HG02759 (cell line): ENCODE data around the gene STK32A.
"Not testable (repeated sequence)": the region's sequence is repeated elsewhere in the genome, so short reads cannot be mapped to it uniquely, and the experiment has no call there.

Source experiments
- ATAC-seq: cut with Tn5 transposase; IDR thresholded peaks from one replicate; pipeline ENCODE4 v1.9.1; 2021; ENCODE audit warnings: mild to moderate bottlenecking, moderate library complexity; ENCODE audit not compliant: unreplicated experiment

Gene STK32A

GRCh38 chr5:147234825-147235635, at the start of gene STK32A:
TSS of gene STK32A (plus strand) at chr5:147235026. CDS start at chr5:147239635, 4,609 bp downstream.
- no peak for ATAC-seq

GRCh38 chr5:147187099-147187540, 47.7 kb upstream of the STK32A start:
- ATAC-seq = no peak

- ATAC-seq = peak; percentile 88
Measured at GRCh38 chr5:147188200-147189108, 46.4 kb upstream of the STK32A start.

- ATAC-seq = peak; percentile 6
Measured at GRCh38 chr5:147189109-147189424, 45.8 kb upstream of the STK32A start.

GRCh38 chr5:147190331-147190730, 44.5 kb upstream of the STK32A start:
- ATAC-seq = no peak

- ATAC-seq = no peak
Measured at GRCh38 chr5:147193123-147193522, 41.7 kb upstream of the STK32A start.

GRCh38 chr5:147200004-147200403, 34.8 kb upstream of the STK32A start:
- no peak for ATAC-seq

GRCh38 chr5:147203213-147203612, 31.6 kb upstream of the STK32A start:
- ATAC-seq = no peak

- ATAC-seq = no peak
Measured at GRCh38 chr5:147204576-147204975, 30.2 kb upstream of the STK32A start.

- no peak for ATAC-seq
Measured at GRCh38 chr5:147208134-147208533, 26.7 kb upstream of the STK32A start.

- ATAC-seq = no peak
Measured at GRCh38 chr5:147216552-147217154, 18.2 kb upstream of the STK32A start.

- no peak for ATAC-seq
Measured at GRCh38 chr5:147223343-147223742, 11.5 kb upstream of the STK32A start.

- peak; percentile 73 for ATAC-seq
Measured at GRCh38 chr5:147223948-147224791, 10.7 kb upstream of the STK32A start.

GRCh38 chr5:147225938-147226337, 8.9 kb upstream of the STK32A start:
- no peak for ATAC-seq

GRCh38 chr5:147226512-147226911, 8.3 kb upstream of the STK32A start:
- ATAC-seq = no peak

GRCh38 chr5:147234239-147234824, 494 bp upstream of the STK32A start:
- ATAC-seq = no peak

GRCh38 chr5:147240266-147240985, 5.6 kb downstream of the STK32A start:
- ATAC-seq = no peak

GRCh38 chr5:147243238-147243637, 8.4 kb downstream of the STK32A start:
- not testable (repeated sequence) for ATAC-seq

- no peak for ATAC-seq
Measured at GRCh38 chr5:147245381-147246165, 10.7 kb downstream of the STK32A start.
